Epithelial cell of proximal tubule (primary cell): ENCODE data around the gene STT3B. TPM values are rescaled to one million over a fixed set of nuclear protein-coding genes. Genes with fewer than 3 reads are reported as not detected.

Experiments used
- DNase-seq: peaks from one replicate; pipeline ENCODE4 v3.0.0-alpha.2; 2011; ENCODE audit warnings: low read depth
- H3K4me3 ChIP-seq: 2 replicates; pipeline ENCODE4 v1.5.1; 2011; ENCODE audit warnings: low read depth, mild to moderate bottlenecking, low read length
- total RNA-seq: library from RNA; depleted of rRNA; stranded (reverse); fragments of >200 nt; gene quantifications from 2 replicates; pipeline ENCODE4 v1.2.3, GENCODE V29; 2015
- TF ChIP-seq, protein P1 (sequence below): conservative IDR thresholded peaks from 2 replicates; pipeline ENCODE4 v1.5.1; 2012; ENCODE audit warnings: low read depth, mild to moderate bottlenecking, low read length

The STT3B gene
- total RNA-seq, result 92.8 and 105 TPM in 2 replicates

DNA sequence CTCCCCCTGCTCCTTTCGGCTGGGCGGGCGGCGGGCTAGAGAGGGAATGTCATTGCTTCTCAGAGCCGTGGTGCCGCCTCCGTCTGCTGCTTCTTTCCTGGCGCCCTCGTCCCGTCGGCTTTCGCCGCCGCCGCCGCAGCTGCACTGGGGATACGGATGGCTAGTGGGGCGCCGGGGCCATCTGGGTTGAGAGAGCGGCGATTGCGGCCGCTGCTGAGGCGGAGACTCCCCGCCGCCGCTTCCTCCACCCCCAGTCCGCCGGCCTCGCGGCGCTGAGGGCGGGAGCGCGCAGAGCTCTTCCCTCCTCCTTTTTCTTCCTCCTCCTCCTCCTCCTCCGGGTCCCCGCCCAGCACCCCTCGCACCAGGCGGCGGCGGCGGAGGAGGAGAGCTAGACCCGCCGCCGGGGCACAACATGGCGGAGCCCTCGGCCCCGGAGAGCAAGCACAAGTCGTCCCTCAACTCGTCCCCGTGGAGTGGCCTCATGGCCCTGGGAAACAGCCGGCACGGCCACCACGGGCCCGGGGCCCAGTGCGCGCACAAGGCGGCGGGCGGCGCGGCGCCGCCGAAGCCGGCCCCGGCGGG lies at the start of gene STT3B:
STT3B (plus strand) TSS at position 339 of the 582 bp plus-strand sequence; CDS start at position 413, 74 bp downstream.
- TF ChIP-seq, protein P1, sequence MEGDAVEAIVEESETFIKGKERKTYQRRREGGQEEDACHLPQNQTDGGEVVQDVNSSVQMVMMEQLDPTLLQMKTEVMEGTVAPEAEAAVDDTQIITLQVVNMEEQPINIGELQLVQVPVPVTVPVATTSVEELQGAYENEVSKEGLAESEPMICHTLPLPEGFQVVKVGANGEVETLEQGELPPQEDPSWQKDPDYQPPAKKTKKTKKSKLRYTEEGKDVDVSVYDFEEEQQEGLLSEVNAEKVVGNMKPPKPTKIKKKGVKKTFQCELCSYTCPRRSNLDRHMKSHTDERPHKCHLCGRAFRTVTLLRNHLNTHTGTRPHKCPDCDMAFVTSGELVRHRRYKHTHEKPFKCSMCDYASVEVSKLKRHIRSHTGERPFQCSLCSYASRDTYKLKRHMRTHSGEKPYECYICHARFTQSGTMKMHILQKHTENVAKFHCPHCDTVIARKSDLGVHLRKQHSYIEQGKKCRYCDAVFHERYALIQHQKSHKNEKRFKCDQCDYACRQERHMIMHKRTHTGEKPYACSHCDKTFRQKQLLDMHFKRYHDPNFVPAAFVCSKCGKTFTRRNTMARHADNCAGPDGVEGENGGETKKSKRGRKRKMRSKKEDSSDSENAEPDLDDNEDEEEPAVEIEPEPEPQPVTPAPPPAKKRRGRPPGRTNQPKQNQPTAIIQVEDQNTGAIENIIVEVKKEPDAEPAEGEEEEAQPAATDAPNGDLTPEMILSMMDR, result no peak
- DNase-seq, result no peak

DNA sequence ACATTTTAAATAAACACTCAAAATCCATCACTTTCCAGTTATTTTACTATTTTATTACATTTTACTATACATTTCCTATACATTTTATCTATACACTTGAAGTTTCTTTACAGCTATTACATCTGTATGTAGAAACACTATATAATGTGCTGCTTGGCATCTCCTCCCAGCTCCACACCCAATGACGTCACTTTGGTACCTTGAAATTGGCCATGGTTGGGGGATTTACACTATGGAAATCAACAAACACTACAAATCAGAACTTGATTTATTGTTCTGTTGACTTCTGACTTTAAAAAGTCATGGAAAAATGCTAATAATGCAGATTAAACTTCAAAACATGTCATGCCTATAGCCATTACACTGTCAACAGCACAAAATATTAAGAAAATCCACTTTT lies 48.9 kb upstream of the STT3B start:
- no peak overlapping the region for H3K4me3 ChIP-seq
- TF ChIP-seq, protein P1, result no peak

More for the DNA sequence above, at the start of gene STT3B:
- H3K4me3 ChIP-seq, result peak within 1 kb of the TSS; percentile 88

DNA sequence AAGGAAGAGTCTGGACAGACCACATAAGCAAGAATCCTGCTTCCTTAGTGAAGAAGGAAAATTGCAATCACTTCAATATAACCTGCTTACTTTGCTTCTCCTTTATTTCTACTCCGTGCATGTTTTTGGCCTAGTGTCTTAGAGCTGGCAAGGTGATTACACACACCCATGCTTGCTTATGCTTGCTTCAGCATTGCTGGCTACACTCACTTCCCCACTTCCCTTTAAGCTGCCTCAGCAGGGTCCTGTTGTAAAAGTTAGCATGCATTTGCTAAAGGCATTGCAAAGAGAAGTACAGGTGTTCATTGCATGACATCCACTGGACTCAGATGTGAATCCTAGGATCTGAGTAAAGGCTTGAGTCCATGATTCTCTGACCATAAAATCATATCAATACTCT lies 47.5 kb upstream of the STT3B start:
- H3K4me3 ChIP-seq, result no peak overlapping the region
- no peak for DNase-seq
- TF ChIP-seq, protein P1, result no peak

More for the DNA sequence above, 48.9 kb upstream of the STT3B start:
- no peak for DNase-seq

DNA sequence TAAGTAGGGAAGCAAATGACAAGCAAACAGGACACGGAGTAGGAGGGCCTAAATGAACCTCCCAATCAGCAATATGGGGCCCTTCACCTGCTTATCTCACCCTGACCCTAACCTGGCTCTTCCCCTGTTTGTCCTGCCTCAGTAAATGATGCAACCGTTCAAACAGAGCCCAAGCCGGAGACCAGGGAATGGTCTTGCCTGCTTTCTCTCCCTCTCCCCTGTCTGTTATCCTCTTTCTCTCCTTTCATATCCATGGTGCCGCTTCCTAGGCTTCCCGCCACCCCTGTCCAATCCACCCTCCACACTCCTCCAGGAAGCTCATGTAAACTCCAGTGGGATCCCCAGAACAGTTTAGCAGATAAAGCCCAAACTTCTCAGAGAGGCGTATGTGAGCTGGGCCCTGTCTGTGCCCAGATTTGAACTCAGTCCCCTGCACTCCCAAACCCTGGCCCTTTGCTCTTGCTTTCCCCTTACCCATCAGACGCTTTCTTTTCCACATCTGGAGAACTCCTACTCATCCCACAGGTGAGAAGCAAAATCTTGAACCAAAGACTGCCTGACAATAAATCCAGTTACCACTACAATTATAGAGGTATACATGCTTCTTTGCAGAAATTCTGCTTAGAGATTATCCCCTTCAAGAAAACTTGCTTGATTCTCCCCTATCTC lies 45.7 kb upstream of the STT3B start:
- DNase-seq, result no peak
- TF ChIP-seq, protein P1, result no peak
- no peak overlapping the region for H3K4me3 ChIP-seq

DNA sequence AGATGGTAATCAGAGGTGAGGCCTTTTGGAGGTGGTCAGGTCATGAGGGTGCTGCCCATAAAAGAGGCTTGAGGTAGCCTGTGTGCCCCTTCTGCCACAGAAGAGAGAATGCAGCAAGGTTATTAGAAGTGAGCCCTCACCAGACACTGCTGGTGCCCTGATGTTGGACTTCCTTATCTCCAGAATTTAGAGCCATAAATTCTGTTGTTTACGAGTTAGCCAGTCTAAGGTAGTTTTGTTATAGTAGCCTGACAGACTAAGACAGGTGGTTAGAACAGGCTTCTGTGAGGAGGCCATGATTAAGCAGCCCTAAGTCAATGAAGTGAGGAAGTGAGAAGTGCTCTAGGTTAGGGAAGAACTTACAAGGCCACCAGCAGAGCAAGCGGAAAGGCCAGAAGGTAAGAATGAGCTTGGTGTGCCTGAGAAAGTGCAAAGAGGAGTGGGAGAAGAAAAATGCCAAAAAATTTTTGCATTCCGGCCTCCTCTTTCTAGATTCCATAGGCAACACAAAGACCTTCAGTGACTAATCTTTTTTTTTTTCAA lies 44.2 kb upstream of the STT3B start:
- H3K4me3 ChIP-seq, result no peak overlapping the region
- DNase-seq, result no peak
- TF ChIP-seq, protein P1, result no peak

DNA sequence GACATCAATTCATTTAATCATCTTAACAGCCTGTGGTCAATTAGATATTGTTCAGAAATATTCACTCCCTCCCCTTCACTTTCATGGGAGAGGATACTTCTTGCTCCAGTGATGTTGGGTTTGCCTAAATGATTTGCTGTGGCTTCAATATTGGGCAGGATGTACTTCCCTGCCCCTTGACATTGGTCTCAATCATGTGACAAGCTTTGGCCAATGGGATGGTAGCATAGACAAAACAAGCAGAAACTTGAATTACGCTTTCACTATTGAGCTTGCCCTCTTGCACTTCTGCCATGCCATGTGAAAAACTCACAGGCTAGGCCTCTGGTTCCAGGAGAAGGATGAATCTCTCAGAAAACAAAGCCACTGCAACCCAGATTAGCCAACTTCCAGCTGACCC lies 42.2 kb upstream of the STT3B start:
- TF ChIP-seq, protein P1, result no peak
- DNase-seq, result no peak
- no peak overlapping the region for H3K4me3 ChIP-seq
